Esophagus muscularis mucosa (tissue), 4 donors: ENCODE measurements around the gene LRP2BP. TPM values are rescaled to one million over a fixed set of nuclear protein-coding genes. Genes with fewer than 3 reads are reported as not detected.

Experiments
- DNase-seq: peaks from one replicate; pipeline ENCODE4 v3.0.0-alpha.2; 2017; ENCODE audit errors: extremely low spot score
- H3K27ac ChIP-seq, 4 donors: fragments of 200-600 bp; sonication (generic); replicated peaks in 1 of 4; 1 replicate in 3 of 4; 2 replicates in 1 of 4; pipeline ENCODE4 v1.5.1; 2016 to 2019; ENCODE audit warnings: mild to moderate bottlenecking in 1 of 4
- H3K27me3 ChIP-seq, 4 donors: fragments of 200-600 bp; sonication (generic); one replicate each; pipeline versions ENCODE4 v1.5.1 to v1.6.0; 2016 to 2019
- H3K36me3 ChIP-seq, 4 donors: fragments of 200-600 bp; sonication (generic); one replicate each; pipeline ENCODE4 v1.5.1; 2016 to 2019
- H3K4me1 ChIP-seq, 4 donors: fragments of 200-600 bp; sonication (generic); one replicate each; pipeline ENCODE4 v1.5.1; 2016 to 2019
- H3K4me3 ChIP-seq, 4 donors: fragments of 200-600 bp; sonication (generic); 1 replicate in 2 of 4; 2 replicates in 2 of 4; pipeline ENCODE4 v1.5.1; 2016 to 2019; ENCODE audit warnings: mild to moderate bottlenecking in 4 of 4, moderate library complexity in 1 of 4
- H3K9me3 ChIP-seq, 4 donors: fragments of 200-600 bp; sonication (generic); 1 replicate in 3 of 4; 2 replicates in 1 of 4; pipeline ENCODE4 v1.5.1; 2016 to 2019
- EP300 ChIP-seq: sonication (generic); formaldehyde crosslinking; IDR thresholded peaks from one replicate; pipeline ENCODE4 v1.6.1; 2017; ENCODE audit warnings: antibody characterized with exemption
- POLR2A ChIP-seq: fragments of 450-650 bp; IDR thresholded peaks from one replicate; pipeline ENCODE4 v1.6.1; 2017; ENCODE audit warnings: antibody characterized with exemption, moderate library complexity, mild to moderate bottlenecking, low read depth
- POLR2AphosphoS5 ChIP-seq, 2 donors: sonication (generic); formaldehyde crosslinking; IDR thresholded peaks; one replicate each; pipeline ENCODE4 v1.6.1; 2017; ENCODE audit warnings: antibody characterized with exemption in 2 of 2
- WGBS: methylation state at CpG from one replicate; pipeline ENCODE4 v1.1.5; 2018; 5-methylcytosine and 5-hydroxymethylcytosine counted together
- intact Hi-C: fragments of 100-400 bp; cut with DNase I; formaldehyde crosslinking; loops from one replicate; pipeline ENCODE4 v1.15.1; 2023
- total RNA-seq, 4 donors: library from RNA; depleted of rRNA; stranded (reverse); fragments of >200 nt; gene quantifications; one replicate each; pipeline versions ENCODE4 v1.1.0 to v1.2.1, GENCODE V29; 2016
- TF ChIP-seq, protein P1 (sequence below), 3 experiments: fragments of 200-600 bp in 2 of 3; fragments of 450-650 bp in 1 of 3; sonication (generic) in 2 of 3; IDR thresholded peaks; one replicate each; pipeline ENCODE4 v1.5.1; 2017 to 2019; ENCODE audit warnings: antibody characterized with exemption in 3 of 3, mild to moderate bottlenecking in 2 of 3, moderate library complexity in 1 of 3

LRP2BP gene
- total RNA-seq, 4 donors from 2014 or later: 0.46 to 2.1 (median 0.57) TPM

DNA sequence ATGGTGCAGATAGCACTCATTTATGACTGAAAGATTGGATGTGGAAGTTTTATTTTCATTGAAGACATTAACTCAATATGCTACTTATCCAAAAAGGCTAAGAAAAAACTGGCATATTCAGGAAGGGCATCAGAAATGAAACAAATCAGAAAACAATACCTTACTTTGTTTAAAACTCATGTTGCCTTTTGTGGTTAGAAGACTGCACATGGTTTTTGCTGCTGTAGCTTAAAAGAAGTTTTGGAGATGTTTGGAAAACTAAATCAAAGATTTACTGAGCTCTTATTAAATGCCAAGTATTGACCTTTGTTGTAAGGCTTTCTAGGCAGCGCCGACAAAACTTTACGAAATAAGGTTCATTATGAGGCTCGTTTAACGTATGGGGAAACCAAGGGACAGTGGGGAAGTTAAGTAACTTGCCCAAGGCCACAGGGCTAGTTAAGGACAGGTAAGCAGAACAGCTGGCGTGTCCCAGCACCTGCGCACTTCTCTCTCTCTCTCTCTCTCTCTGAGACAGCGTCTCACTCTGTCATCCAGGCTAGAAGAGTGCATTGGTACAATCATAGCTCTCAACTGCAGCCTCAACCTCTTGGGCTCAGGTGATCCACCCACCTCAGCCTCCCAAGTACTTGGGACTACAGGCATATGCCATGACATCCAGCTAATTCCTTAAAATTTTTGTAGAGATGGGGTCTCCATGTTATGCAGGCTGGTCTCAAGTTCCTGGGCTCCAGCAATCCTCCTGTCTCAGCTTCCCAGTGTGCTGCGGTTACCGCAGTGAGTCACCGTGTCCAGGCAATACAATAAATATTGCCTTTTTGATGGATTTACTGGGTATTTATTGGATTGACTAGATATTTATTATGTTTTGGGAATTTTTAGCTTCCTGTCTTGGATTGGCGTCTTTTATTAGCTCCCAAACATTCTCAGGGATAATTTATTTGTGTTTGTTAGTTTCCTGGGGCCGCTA lies 16.1 kb downstream of the LRP2BP start:
- no peak overlapping the region for H3K4me3 ChIP-seq
- no peaks in the 10 kb centered on the region for H3K9me3 ChIP-seq
- H3K27me3 ChIP-seq: no peaks in the 10 kb centered on the region
- no peaks in the 10 kb centered on the region for H3K4me1 ChIP-seq
- intact Hi-C loops: no loop called here
- DNase-seq: no peak
- TF ChIP-seq POLR2AphosphoS5 (IDR thresholded peaks at IDR 0.05) (no peak), EP300 (no peak), POLR2A (no peak)
- TF ChIP-seq, protein P1, sequence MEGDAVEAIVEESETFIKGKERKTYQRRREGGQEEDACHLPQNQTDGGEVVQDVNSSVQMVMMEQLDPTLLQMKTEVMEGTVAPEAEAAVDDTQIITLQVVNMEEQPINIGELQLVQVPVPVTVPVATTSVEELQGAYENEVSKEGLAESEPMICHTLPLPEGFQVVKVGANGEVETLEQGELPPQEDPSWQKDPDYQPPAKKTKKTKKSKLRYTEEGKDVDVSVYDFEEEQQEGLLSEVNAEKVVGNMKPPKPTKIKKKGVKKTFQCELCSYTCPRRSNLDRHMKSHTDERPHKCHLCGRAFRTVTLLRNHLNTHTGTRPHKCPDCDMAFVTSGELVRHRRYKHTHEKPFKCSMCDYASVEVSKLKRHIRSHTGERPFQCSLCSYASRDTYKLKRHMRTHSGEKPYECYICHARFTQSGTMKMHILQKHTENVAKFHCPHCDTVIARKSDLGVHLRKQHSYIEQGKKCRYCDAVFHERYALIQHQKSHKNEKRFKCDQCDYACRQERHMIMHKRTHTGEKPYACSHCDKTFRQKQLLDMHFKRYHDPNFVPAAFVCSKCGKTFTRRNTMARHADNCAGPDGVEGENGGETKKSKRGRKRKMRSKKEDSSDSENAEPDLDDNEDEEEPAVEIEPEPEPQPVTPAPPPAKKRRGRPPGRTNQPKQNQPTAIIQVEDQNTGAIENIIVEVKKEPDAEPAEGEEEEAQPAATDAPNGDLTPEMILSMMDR (IDR thresholded peaks at IDR 0.05): no peak
- WGBS: 98% methylated on average over 13 of the region's 13 CpGs
- H3K27ac ChIP-seq: no peak overlapping the region
- no peaks in the 10 kb centered on the region for H3K36me3 ChIP-seq

DNA sequence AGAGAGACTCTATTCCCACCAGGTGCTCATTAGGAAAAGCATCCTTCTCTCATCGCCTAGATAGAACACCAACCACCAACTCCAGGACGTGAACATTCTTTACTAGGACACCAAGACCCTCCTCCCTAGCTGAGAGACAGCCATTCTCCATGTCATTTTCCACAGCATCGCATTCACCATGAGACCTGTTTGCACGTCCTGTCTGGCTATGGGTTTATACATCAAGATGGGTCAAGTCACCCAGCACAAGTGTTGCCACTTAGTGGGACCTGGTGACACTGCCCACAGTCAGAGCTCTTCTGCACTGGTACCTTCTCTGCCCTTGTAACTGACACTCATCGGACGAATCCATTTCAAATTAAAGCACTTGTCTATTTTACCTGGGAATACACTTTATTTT lies 17.5 kb downstream of the LRP2BP start:
- no peaks in the 10 kb centered on the region for H3K27me3 ChIP-seq
- no peak overlapping the region for H3K4me3 ChIP-seq
- WGBS: 96% methylated on average over 6 of the region's 6 CpGs
- TF ChIP-seq, protein P1 (IDR thresholded peaks at IDR 0.05): no peak
- no peak for TF ChIP-seq POLR2AphosphoS5 (IDR thresholded peaks at IDR 0.05)
- no peak for TF ChIP-seq EP300
- TF ChIP-seq POLR2A: no peak
- DNase-seq: no peak
- no peaks in the 10 kb centered on the region for H3K4me1 ChIP-seq
- intact Hi-C loops: no loop called here
- peaks cover 0 to 7% (median 0%) of the 10 kb centered on the region in 4 donors for H3K36me3 ChIP-seq
- no peak overlapping the region for H3K27ac ChIP-seq
- H3K9me3 ChIP-seq: no peaks in the 10 kb centered on the region

DNA sequence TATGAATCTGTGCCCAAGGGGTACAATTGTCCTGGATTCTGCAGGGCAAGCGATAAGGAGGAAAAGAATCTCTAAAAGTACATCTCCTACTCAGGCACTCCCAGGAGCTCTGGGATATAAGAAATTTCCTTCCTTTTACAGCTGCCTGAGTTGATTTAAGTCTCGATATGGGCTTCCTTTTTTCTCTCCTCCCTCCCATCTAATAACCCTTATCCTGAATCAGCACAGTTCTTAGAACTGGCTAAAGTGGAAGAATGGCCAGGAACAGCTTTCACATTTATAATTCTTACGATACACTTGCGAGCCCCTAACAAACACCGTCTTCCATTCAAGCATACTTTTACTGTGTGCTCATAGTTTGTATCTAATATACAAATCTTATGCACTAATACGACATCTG lies 21.2 kb downstream of the LRP2BP start:
- intact Hi-C loops: no loop called here
- 80% methylated on average over 6 of the region's 6 CpGs for WGBS
- H3K9me3 ChIP-seq: no peaks in the 10 kb centered on the region
- H3K27ac ChIP-seq: no peak overlapping the region
- H3K36me3 ChIP-seq: peaks cover 0 to 32% (median 16%) of the 10 kb centered on the region in 4 donors
- no peaks in the 10 kb centered on the region for H3K27me3 ChIP-seq
- no peak for DNase-seq
- TF ChIP-seq EP300 (no peak), POLR2A (no peak), POLR2AphosphoS5 (IDR thresholded peaks at IDR 0.05) (no peak)
- TF ChIP-seq, protein P1 (IDR thresholded peaks at IDR 0.05): no peak
- H3K4me1 ChIP-seq: no peaks in the 10 kb centered on the region
- H3K4me3 ChIP-seq: no peak overlapping the region

DNA sequence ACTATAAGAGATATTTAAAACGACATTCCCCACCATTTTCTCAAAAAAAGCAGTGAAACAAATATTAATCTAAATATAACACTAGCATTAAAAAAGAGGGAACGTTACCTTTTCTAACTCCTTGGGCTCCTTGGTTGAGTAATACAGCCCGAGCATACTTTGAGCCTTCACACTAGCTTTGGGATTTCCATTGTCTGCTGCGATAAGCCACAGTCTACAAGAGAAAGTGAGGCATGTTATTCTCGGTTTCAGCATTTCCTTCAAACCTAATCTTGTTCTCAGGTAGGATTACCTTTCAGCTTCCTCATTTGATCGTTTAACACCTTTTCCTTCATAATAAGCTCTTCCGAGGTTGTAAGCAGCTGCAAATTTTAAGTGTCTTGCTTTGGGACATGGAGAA lies 21.7 kb downstream of the LRP2BP start:
- H3K4me1 ChIP-seq: no peaks in the 10 kb centered on the region
- no peaks in the 10 kb centered on the region for H3K27me3 ChIP-seq
- peaks cover 0 to 32% (median 16%) of the 10 kb centered on the region in 4 donors for H3K36me3 ChIP-seq
- no peak for DNase-seq
- TF ChIP-seq EP300 (no peak), POLR2AphosphoS5 (IDR thresholded peaks at IDR 0.05) (no peak), POLR2A (no peak)
- TF ChIP-seq, protein P1 (IDR thresholded peaks at IDR 0.05): no peak
- intact Hi-C loops: no loop called here
- H3K27ac ChIP-seq: no peak overlapping the region
- no peak overlapping the region for H3K4me3 ChIP-seq
- WGBS: 89% methylated on average over 7 of the region's 7 CpGs
- H3K9me3 ChIP-seq: no peaks in the 10 kb centered on the region
